HG03060 (cell line): Measurements from ENCODE around the gene UNC5C.

Experiments
- ATAC-seq: cut with Tn5 transposase; IDR thresholded peaks from one replicate; pipeline ENCODE4 v1.9.1; 2021; ENCODE audit warnings: low read depth, moderate number of reproducible peaks; ENCODE audit not compliant: unreplicated experiment

Gene UNC5C

DNA sequence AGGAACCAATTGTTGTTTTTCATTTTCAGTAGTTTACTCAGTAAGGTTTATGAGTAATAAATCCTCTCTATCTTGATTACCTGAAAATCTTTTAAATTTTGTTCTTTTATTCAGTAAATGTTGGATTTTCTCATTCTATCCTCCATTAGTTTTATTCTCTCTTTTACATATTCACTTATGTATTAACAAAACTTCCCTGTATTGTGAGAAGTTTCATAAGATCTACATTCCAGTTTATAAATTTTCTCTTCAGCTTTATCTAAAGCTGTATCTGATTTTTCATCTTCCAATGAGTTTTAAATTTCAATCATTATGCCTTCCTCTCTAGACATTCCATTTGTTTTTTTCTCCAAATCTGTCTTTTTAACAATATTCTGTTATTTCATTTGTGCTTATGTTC is 310.2 kb downstream of the UNC5C start:
- no peak for ATAC-seq

DNA sequence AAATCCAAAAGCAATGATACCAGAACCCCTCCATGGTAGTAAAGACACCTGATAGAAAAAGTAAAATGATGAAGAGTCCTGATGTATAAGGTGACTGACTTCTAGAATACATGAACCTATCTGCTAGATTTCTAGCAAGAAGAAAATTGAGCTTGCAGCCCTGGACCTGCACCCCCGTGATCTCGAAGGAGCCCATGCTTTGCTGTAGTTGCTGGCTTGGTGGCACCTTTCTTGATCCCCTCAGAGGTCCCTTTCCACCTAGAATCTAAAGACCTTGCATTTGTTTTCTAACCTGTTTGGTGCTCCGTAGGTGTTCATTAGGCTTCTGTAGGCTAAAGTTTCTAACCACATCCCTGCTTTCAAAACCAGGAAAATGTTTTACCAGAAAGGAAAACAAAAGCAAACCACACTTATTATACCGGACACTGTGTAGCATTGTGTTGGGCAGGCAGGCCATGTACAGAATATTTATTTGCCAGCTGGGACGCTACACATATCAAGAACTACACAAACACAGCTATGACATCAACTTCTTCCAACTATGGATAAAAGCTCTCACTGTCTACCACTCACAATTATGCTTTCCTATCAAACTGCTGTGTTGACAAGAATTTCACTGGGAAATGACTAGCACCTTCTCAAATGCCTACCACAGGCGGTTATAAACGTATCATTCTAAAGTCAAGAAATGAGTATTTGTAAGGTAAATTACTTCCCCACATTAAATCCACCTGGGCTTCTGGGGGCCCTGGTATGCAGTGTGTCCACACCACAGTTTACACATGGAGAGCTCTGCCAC is 316.2 kb downstream of the UNC5C start:
- ATAC-seq: no peak

DNA sequence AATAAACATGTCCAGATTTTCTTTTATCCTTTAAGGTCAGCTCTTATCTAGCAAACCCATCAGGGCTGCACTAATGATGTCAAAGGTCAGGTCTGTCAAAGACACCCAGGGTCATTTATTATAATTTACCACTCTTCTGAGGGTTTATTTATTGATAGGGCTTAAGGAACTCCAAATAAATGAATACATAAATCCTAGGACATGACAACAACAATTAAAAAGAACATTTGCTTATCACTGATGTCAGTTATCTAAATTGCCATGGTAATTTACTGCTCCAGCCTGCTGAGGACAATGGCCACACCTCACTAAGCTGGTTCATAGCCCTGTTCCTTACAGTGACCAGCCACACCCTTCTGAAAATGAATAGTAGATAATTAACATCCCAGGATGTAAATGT is 317.1 kb downstream of the UNC5C start:
- no peak for ATAC-seq

DNA sequence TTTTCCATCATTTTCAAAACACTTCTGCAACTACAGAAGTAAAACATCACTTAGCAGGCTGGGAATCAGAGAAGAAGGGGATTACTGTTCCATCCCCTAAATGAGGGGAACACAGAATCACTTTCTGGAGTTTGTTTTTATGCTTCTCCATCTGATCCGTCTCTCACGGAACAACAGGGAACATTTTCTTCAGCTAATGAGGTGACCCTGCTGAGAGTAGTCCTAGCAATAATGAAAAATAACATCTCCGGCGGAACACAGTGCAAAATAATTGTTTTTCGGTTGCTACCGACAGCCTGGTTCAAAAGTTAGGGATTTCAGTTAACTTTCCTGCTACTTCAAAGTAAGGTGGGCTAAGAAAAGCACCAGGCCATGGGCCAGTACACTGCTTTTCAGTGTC is 322.9 kb downstream of the UNC5C start:
- no peak for ATAC-seq

DNA sequence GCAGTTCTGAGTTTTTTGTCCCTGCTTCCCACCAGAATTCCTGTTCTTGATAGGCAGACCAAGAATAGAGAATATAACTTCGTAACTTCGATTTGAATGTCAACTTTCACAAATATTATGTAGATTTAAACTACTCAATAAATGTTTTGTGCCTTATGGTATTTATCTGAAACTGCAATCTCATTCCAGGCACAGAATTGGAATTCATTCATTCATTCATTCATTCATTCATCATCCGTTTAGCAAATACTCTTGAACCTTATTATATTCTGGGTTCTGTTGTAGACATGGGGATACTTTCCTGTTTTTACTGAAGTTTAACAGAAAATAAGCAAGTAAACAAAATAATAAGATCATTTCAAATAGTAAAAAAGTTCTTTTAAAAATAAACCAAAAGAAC is 324.4 kb downstream of the UNC5C start:
- ATAC-seq: no peak

DNA sequence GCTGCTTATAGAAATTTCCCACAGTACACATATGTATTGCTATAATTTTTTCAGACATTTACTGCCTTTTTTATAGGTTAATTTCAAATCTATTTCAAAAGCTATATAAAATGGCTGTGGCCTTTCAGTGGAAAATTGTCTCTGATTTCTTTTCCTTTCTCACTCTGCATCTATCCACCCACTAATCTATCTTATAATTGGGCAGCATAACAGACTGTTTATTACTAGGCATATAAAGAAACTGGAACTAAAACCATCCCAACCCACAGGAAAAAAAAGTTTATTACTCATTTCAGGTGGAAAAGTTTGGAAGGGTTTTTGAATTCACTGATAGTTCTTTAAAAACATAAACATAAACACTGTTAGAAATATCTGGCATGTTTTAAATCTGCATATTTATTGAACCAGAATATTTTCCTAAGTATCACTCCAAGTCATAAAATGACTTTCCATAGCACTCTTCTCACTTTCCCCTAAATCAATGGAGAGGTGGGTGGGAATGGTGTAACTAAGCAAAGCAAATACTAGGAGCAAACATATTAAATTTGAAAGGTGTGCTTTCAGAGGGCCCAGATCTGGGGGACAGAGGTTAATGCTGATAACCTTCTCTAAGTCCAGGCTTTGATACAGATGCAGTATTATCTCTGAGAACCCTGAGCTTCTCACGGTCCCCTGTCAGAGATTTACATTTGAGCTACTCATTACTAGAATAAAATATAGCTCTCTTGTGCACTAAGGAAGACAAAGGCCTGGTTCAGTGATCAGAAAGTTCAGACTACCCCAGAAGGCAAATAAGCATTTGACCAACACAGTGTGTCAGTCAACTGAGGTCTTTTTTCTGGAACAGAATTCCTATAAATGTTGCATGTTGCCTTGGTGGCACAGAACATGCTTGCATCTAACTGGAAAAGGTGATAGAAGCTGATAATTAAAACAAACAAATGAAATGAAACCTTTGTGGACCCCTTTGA is 328.3 kb downstream of the UNC5C start:
- no peak for ATAC-seq

DNA sequence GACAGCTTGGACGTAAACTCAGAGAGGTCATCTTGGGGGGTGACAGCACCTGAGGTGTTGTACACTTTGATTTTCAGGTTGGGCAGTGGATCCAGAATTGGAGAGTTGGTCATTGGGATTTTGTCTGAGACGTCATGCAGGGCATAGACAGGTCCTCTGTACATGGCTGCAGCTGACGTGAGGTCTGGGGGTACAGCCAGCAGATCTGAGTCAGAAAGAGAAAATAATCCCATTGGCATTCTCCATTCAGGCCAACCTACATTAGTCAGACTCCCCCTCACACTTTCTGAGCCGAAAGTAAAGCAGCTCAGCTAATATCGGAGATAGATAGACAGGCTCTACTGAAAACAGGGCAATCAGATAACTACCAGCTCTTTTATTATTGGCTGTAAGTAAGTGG is 329.7 kb downstream of the UNC5C start:
- no peak for ATAC-seq

DNA sequence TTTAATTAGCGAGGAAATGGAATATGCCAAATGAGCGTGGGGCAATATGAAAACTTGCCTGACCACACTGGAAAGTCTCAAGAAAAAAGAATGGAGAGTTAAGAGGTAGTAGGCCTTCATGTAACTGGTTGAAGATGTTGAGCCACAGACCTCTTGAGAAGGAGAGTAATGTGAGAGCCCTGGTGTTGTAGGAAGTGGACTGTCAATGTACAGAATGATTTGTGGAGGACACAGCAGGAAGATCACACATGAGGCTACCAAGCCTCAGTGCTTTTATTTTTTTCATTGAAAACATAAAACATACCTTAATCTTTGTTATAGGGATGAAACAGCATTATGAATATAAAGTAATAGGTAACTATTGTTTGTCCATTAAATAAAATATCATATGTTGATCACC is 331.6 kb downstream of the UNC5C start:
- ATAC-seq: no peak

DNA sequence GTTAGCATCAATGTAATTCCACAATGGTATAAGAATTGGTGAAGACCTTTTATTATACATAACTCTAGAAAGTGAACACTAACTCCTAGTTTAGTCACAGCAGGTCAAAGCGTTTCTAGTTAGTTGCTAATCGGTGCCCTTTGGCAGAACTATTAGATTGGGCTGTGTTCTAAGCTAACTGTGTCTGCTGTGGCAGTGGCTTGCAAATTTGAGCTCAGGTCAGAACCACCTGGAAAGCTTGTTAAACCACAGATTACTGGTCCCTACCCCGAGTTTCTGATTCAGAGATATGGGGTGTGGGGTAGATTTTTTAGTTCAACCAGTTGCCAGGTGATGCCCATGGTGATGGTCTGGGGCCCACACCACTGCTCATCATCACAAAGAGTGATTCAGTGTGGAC is 332.1 kb downstream of the UNC5C start:
- ATAC-seq: no peak

DNA sequence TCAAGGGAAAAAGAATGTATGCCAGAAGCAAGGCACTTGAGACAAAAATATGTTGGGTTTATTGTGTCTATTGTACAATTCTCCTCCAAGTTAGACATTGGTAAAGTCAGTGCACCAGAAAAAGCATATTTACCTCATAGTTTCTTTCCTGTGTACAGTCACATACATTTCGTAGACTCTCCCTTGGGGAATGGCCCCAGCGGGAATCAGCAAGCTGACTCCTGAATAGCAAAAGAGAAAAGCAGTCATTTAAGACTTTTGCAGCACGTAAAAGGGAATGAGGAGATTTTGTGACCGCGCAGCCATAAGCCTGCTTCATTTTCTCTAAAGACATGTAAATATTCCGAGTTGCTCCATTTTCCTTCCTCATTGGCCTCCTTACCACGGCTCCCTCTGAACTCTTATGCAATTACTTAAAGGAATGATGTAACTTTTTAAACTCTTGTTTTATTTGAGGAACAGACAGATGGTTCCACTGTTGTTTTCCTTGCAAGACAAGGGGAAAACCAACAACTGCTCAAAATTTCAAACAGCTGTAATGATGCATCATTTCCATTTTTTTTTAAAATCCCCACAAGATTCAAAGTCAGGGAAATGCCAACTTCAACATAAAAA is 332.7 kb downstream of the UNC5C start:
- ATAC-seq: no peak

DNA sequence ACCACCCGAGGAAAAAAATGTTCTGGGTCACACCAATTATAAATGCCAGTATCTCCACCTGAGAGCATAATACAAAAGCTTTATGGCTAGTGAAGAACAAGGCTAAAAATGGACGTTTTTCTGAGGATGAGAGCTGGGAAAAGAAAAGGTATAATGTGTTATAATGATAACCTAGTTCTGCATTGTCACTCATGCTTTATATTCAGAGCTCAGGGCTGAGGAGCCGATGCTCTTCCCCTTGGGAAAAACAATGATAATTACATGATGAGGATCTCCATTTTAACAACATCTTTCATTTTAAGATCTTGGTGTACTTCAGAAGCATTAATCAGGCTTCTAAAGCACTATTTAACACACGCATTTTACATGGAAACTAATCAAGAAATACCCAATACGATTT is 333.7 kb downstream of the UNC5C start:
- ATAC-seq: no peak

DNA sequence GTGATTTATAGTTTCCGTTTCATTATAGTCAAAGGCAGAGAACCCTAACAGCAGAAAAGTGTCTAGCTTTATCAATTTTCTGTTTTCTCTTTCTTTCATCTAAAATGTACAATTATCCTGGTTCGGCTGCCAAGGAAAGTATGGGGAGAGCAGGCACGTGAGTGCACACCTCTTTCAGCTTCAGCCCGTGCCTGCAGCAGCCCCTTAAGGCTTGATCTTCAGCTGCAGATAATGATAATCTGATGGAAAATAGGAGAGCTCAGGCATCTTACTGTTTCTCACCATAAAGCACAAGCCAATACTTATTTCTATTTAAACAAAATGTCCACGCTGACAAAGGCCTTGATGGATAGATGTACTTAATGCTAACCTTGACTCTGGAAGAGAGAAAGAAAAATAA is 334.4 kb downstream of the UNC5C start:
- no peak for ATAC-seq

DNA sequence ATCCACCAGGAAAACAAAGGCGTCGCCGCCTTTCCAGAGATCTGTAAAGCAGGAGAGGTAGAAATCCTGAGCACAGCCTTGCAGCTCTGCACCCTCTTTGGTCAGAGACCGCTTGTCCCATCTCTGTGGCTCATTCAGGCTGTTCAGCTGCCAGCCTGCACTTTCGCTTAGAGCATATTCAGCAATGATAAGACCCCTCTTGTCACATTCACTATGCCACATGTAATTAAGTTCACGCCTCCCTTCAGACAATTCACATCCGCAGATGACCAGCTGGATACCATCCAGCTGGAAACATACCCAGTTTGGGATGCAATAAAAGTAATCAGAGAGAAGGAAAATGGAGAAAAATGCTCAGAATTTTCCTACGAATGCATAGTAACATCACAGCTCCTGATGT is 335.4 kb downstream of the UNC5C start:
- no peak for ATAC-seq

DNA sequence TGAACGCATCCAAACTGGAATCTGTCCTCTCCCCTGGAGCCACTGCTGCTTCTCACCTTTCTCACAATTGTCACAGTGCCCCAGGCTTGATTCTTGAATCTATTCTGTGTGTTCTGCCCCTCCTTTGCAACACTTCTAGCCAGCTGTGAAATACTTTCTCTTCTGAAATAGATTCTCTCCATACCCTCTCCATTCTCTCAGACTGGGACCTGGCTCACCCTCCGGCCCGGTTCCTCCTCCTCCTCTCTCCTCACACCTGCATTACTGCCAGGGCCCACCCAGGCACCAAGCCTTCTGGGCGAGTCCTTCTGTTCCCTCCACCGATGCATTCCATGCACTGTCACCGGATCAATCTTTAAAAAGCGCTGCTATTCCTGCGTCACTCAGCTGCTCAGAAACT is 336.1 kb downstream of the UNC5C start:
- no peak for ATAC-seq

DNA sequence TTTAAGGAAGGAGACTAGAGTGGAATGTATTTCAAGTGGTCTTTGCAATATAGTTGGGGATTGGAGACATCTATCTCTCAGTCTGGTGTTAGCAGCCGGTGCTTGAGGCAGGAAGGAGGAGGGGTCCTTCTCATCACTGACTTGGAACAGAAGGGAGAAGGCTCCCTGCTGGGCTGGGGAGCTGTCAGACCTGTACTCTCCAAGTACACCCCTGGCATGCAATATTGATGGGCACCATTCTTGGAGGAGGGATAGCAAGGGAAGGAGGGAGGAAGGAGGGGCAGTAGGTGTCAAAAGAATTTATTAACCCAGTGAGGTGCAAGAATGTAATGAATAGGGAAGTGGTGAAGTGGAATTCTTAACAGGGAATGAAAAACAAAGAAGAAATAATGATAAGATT is 338.8 kb downstream of the UNC5C start:
- ATAC-seq: no peak

DNA sequence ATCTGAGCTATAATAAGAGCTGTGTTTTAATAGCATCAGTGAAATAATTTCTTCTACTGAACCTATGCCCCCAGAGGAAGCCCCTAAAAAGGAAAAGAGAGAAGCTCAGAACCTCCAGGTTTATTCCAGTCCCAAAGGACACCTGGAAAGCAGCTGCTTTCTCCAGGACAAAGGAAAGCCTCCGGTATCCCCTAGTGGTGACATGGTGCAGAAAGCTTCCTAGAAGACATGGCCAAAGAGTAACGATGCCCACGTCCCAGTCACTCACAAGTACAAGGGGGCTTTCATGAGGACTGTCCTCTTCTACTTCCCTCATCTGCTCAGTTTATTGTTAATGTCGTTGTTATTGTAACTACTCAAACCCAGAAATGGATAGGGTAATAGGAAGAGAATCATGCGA is 343.9 kb downstream of the UNC5C start:
- ATAC-seq: no peak

DNA sequence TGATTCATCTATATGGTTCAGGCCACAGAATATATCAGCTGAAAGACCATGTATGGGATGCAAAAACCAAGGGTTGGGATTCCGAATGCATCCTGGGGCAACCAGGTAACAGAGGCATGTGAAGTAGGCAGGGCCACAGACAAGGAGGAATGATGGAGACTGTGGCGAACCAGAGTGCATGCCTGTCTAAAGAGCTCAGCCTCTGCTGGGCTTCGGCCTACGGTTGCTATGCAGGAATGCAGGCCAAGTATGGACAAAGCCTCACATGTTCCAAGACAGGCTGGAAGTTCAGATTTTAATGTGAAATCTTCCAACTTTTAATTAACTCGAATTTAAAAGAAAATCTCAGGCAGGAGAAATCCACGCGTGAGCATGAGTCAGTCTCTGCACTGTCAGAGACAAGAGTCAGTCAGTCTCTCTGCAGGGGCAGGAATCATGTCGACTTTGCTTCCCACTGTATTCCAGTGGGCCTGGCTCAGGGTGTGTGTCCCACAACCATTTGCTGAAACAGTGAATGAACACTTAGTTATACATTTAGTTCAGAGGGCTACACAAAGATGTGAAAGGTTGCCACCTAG is 344.4 kb downstream of the UNC5C start:
- no peak for ATAC-seq

DNA sequence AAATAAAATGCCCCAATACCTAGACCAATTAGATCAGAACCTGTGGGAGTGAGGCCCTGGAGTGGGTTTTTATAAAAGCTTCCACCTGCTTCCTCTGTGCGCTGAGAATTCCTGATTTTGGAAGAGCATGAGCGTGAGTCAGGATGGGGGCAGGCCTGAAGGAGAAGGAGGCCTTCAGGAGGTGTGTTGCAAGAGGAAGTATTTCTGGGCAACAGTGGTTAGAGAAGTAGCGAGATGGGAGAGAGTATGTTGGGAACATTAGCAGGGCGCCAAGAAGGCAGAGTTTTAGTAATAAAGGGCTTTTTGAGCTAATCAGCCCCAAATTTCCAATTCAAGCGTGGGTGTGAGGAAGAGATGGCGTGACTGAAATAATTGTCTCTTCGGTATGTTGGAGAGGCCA is 349.8 kb downstream of the UNC5C start:
- no peak for ATAC-seq

DNA sequence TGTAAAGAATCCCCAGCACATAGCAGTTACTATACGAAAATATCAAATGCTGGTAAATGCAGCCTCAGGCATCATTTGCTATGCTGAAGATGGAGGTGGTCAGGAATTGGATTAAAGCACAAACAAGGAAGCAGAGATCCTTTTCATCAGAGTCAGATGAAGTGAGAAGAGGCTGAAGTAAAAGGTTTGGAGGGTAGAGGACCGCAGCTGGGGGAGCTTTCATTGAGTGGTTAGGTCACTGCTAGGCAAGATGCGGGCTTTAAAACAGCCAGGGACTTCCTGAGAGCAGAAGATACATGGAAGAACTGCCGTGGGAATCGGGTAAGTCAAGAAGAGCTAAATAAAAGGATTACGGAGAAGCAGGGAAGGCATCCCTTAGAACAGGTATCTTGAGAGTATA is 351.4 kb downstream of the UNC5C start:
- ATAC-seq: no peak

DNA sequence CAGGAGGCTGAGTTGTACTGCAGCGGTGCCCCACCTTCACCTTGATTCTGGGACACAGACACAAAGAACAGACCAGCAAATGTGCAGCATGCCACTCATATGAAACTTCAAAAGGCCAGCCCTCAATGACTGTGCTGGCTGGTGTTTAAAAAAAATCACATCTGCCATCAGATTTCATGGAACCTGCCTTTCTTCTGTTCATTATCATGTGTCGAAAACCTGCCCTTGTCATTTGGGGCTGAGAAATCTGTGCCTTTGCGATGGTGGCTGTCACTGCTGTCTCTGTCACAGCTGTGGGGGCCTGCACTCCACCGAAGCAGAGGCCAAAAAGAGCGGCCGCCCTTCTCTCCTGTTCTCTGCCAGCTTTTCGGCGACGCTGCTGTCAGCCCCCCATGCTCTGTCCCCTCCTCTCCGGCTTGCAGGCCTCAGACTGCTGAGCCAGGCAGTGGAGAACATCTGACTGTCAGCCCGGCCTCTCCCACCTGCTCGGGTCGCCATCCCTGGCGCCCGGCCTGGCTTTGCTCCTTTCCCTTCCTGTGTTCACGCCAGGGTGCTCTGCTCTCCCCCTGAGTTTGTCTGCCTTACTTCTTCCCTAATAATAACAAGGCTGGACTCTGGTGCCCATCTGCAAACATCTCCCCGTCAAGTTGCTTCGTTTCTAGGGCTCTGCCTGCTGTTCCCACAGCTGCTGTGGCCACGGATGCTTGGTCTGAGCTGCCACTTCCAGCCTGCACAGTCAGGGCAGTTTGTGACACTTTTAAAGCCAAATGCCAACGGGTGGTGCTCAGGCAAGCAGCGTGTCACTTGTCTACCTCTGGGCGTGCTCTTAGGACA is 355.2 kb downstream of the UNC5C start:
- no peak for ATAC-seq
